ENCODE measurements around the gene PPFIA2.

The PPFIA2 gene

DNA sequence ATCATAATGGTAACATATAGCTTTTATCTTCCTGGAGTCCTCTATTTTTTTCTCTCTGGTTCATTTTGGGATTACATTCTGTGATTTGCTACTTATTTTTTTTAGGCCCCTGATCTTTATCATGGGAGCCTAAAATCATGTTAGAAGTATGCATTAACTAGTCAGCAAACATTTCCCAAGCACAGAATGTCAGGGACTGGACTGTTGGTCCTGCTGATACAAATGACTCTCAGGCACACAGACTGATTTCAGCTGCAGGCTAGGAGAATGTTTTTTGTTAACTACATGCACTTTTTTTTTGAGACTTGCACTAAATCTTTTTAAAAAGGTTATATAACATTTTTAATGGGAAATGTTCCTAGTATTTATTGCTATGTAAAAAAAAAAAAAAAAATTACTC, 550.1 kb downstream of the PPFIA2 start:
- H3K4me1 ChIP-seq (ENCODE audit: low read depth, poor library complexity, severe bottlenecking): no peaks in the 10 kb centered on the region
- H3K9ac ChIP-seq: no peak overlapping the region
- H4K20me1 ChIP-seq (ENCODE audit: insufficient read depth): no peaks in the 10 kb centered on the region
- H3K4me2 ChIP-seq: no peak overlapping the region
- H3K27me3 ChIP-seq (ENCODE audit: insufficient read depth, low read depth): no peaks in the 10 kb centered on the region
- no peaks in the 10 kb centered on the region for H3K79me2 ChIP-seq (ENCODE audit: insufficient read depth, low read depth)
- H3K4me3 ChIP-seq (IDR thresholded peaks at IDR 0.05; ENCODE audit: insufficient read depth, low read depth, low read length): no peak overlapping the region
- TF ChIP-seq, protein P1, sequence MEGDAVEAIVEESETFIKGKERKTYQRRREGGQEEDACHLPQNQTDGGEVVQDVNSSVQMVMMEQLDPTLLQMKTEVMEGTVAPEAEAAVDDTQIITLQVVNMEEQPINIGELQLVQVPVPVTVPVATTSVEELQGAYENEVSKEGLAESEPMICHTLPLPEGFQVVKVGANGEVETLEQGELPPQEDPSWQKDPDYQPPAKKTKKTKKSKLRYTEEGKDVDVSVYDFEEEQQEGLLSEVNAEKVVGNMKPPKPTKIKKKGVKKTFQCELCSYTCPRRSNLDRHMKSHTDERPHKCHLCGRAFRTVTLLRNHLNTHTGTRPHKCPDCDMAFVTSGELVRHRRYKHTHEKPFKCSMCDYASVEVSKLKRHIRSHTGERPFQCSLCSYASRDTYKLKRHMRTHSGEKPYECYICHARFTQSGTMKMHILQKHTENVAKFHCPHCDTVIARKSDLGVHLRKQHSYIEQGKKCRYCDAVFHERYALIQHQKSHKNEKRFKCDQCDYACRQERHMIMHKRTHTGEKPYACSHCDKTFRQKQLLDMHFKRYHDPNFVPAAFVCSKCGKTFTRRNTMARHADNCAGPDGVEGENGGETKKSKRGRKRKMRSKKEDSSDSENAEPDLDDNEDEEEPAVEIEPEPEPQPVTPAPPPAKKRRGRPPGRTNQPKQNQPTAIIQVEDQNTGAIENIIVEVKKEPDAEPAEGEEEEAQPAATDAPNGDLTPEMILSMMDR (conservative IDR thresholded peaks at IDR 0.05; ENCODE audit: low read depth, low read length): no peak
- H3K27ac ChIP-seq: no peak overlapping the region
- no peak overlapping the region for H2AFZ ChIP-seq (ENCODE audit: low read depth)
- H3K36me3 ChIP-seq (ENCODE audit: insufficient read depth): no peaks in the 10 kb centered on the region

DNA sequence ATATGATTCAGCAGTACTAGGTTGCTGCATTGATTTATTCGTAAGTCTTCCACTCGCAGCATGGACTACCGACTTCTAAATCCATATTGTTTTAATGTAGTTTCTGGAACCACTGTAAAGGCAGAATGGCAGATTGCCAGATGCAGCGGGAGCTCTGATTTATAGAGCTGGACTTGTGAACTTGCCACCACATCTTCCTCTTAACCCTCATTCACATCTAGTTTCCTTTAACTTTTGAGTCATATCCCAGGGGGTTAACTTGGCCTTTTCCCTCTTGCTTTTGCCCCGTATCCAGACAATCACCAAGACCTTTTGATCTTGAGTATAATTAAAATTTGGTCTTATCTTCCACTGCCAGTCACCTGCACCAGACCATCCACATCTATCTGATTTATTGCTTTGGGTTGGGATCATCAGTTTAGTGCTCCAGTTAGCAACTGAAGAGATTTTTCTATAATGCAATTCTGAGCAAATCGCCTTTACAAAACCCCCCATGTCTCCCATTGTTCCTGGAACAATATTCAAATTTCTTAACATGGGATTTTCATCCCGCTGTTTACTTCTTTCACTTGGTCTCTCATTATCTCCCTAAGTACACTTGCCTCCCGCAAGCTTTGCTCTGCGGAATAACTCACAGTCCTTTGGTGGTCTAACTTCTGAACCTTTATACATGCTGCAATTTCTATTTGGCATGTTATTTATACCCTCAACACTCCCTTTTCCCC, 550.8 kb downstream of the PPFIA2 start:
- H3K4me1 ChIP-seq (ENCODE audit: low read depth, poor library complexity, severe bottlenecking): no peaks in the 10 kb centered on the region
- H3K9ac ChIP-seq: no peak overlapping the region
- H4K20me1 ChIP-seq (ENCODE audit: insufficient read depth): no peaks in the 10 kb centered on the region
- H3K4me2 ChIP-seq: no peak overlapping the region
- no peaks in the 10 kb centered on the region for H3K27me3 ChIP-seq (ENCODE audit: insufficient read depth, low read depth)
- TF ChIP-seq, protein P1 (conservative IDR thresholded peaks at IDR 0.05; ENCODE audit: low read depth, low read length): no peak
- H3K36me3 ChIP-seq (ENCODE audit: insufficient read depth): no peaks in the 10 kb centered on the region
- no peak overlapping the region for H2AFZ ChIP-seq (ENCODE audit: low read depth)
- no peaks in the 10 kb centered on the region for H3K79me2 ChIP-seq (ENCODE audit: insufficient read depth, low read depth)
- H3K27ac ChIP-seq: no peak overlapping the region
- H3K4me3 ChIP-seq (IDR thresholded peaks at IDR 0.05; ENCODE audit: insufficient read depth, low read depth, low read length): no peak overlapping the region
